HepG2 (cell line): Measurements from ENCODE around the gene TMCO4. TPM values are rescaled to one million over a fixed set of nuclear protein-coding genes. Genes with fewer than 3 reads are reported as not detected.

Experiments
- ATAC-seq: fragments of 200-7000 bp; cut with Tn5 transposase; 3 replicates; pipeline ENCODE4 v1.9.1; 2020; ENCODE audit warnings: mild to moderate bottlenecking, moderate library complexity
- BruUV-seq: library from RNA; stranded (reverse); fragments of 400-500 nt; replicated peaks from 2 replicates; lab custom pipeline; 2021; lab: Mats Ljungman, UMichigan
- CTCF ChIA-PET: fragments of 300-600 bp; formaldehyde crosslinking; extraction: SDS; loops from one replicate; lab custom pipeline; 2021; ENCODE audit warnings: low total read pairs, inconsistent platforms, low intra/inter-chr PET ratio; lab: Yijun Ruan, JAX
- POLR2A ChIA-PET: fragments of 350-600 bp; sonication (Branson Sonifier 250); formaldehyde crosslinking; loops from one replicate; lab custom pipeline; 2020; ENCODE audit warnings: antibody characterized with exemption, inconsistent platforms; lab: Yijun Ruan, JAX
- DNase-seq: peaks from one replicate; pipeline ENCODE4 v3.0.0-alpha.2; 2015; ENCODE audit warnings: low spot score
- FAIRE-seq: peaks from 3 replicates; lab custom pipeline; 2011; peaks lifted over from hg19 to GRCh38; lab: Jason Lieb, UNC
- H2AFZ ChIP-seq: one replicate; pipeline ENCODE4 v1.6.1; 2011; ENCODE audit warnings: low read length, inconsistent platforms
- H3K27ac ChIP-seq: fragments of 300-600 bp; 3 replicates; pipeline ENCODE4 v1.8.0; 2011; ENCODE audit warnings: mixed run types, mild to moderate bottlenecking, mixed read lengths, low read length, inconsistent platforms; ENCODE audit not compliant: insufficient read depth; ENCODE audit errors: extremely low read length
- H3K27me3 ChIP-seq, 2 experiments: fragments of 200-600 bp in 1 of 2; 2 replicates in 1 of 2; 3 replicates in 1 of 2; pipeline versions ENCODE4 v1.6.0 to v1.8.0; 2011; ENCODE audit warnings: low read length in 2 of 2, mild to moderate bottlenecking in 2 of 2, moderate library complexity in 2 of 2, inconsistent platforms in 1 of 2; ENCODE audit not compliant: insufficient read depth in 2 of 2, control insufficient read depth in 1 of 2
- H3K36me3 ChIP-seq, 2 experiments: fragments of 200-600 bp in 1 of 2; replicated peaks in 1 of 2; 2 replicates in 1 of 2; 3 replicates in 1 of 2; pipeline versions ENCODE4 v1.5.1 to v1.8.0; 2011; ENCODE audit warnings: low read length in 2 of 2, inconsistent platforms in 1 of 2; ENCODE audit not compliant: insufficient read depth in 2 of 2, control insufficient read depth in 1 of 2
- H3K4me1 ChIP-seq: 2 replicates; pipeline ENCODE4 v1.5.1; 2012; ENCODE audit warnings: low read length, inconsistent platforms; ENCODE audit not compliant: insufficient read depth
- H3K4me2 ChIP-seq: 2 replicates; pipeline ENCODE4 v1.6.0; 2011; ENCODE audit warnings: low read depth, low read length, inconsistent platforms
- H3K4me3 ChIP-seq, 3 experiments: fragments of 200-600 bp in 1 of 3; sonication (generic), shearing (Covaris generic) in 1 of 3; replicated peaks in 1 of 3; 2 replicates each; pipeline ENCODE4 v1.5.1; 2011 to 2016; ENCODE audit warnings: low read length in 3 of 3, inconsistent platforms in 2 of 3, low read depth in 2 of 3, mild to moderate bottlenecking in 2 of 3, control low read depth in 1 of 3, mixed read lengths in 1 of 3; ENCODE audit not compliant: insufficient read depth in 1 of 3
- H3K79me2 ChIP-seq: one replicate; pipeline ENCODE4 v1.6.1; 2011; ENCODE audit warnings: low read length, inconsistent platforms; ENCODE audit not compliant: insufficient read depth
- H3K9ac ChIP-seq: 2 replicates; pipeline ENCODE4 v1.6.0; 2011; ENCODE audit warnings: mild to moderate bottlenecking, low read depth, low read length, inconsistent platforms; ENCODE audit not compliant: insufficient read depth
- H3K9me3 ChIP-seq: 2 replicates; pipeline ENCODE4 v1.5.1; 2012; ENCODE audit warnings: mild to moderate bottlenecking, low read length
- H4K20me1 ChIP-seq: 2 replicates; pipeline ENCODE4 v1.6.0; 2011; ENCODE audit warnings: inconsistent platforms, mild to moderate bottlenecking, low read length, moderate library complexity; ENCODE audit not compliant: insufficient read depth
- CCAR2 ChIP-seq: fragments of 200-400 bp; formaldehyde crosslinking; optimal IDR thresholded peaks from 2 replicates; pipeline ENCODE3; 2018; ENCODE audit warnings: low read depth, mild to moderate bottlenecking, low read length, moderate library complexity
- CHD2 ChIP-seq: IDR thresholded peaks from 2 replicates; pipeline ENCODE4 v1.6.1; 2011; ENCODE audit warnings: low read depth, low read length, improper control_type of control experiment
- CREM ChIP-seq, 2 experiments: sonication (generic) in 1 of 2; formaldehyde crosslinking in 1 of 2; IDR thresholded peaks; 2 replicates each; pipeline versions ENCODE4 v1.4.0 to v1.6.1; 2016 to 2020; ENCODE audit warnings: antibody characterized with exemption in 1 of 2, mild to moderate bottlenecking in 1 of 2, missing genetic modification reagents in 1 of 2
- FIP1L1 ChIP-seq: fragments of 200-400 bp; formaldehyde crosslinking; IDR thresholded peaks from 2 replicates; pipeline ENCODE4 v1.6.1; 2018; ENCODE audit warnings: low read depth, mild to moderate bottlenecking, low read length, moderate library complexity, borderline replicate concordance; ENCODE audit not compliant: insufficient read depth
- HOXD1 ChIP-seq: sonication (generic); formaldehyde crosslinking; IDR thresholded peaks from 2 replicates; pipeline ENCODE4 v1.5.0; 2020; ENCODE audit warnings: missing genetic modification reagents
- JUND ChIP-seq: sonication (generic); formaldehyde crosslinking; IDR thresholded peaks from 2 replicates; pipeline ENCODE4 v1.8.0; 2022; ENCODE audit warnings: mild to moderate bottlenecking, missing genetic modification reagents
- MEF2D ChIP-seq: sonication (generic); formaldehyde crosslinking; IDR thresholded peaks from 2 replicates; pipeline ENCODE4 v1.5.1; 2020; ENCODE audit warnings: mild to moderate bottlenecking, missing genetic modification reagents
- RARA ChIP-seq: IDR thresholded peaks from 2 replicates; pipeline ENCODE4 v1.6.1; 2016; ENCODE audit warnings: missing genetic modification reagents, missing compliant biosample characterization
- ZNF468 ChIP-seq: sonication (generic); formaldehyde crosslinking; IDR thresholded peaks from 2 replicates; pipeline ENCODE4 v1.8.0; 2022; ENCODE audit warnings: mild to moderate bottlenecking, moderate library complexity, missing genetic modification reagents
- ZNF556 ChIP-seq: sonication (generic); formaldehyde crosslinking; IDR thresholded peaks from 2 replicates; pipeline ENCODE4 v1.4.0; 2020; ENCODE audit warnings: mild to moderate bottlenecking, missing genetic modification reagents, borderline replicate concordance
- WGBS: methylation state at CpG from one replicate; pipeline ENCODE4 v1.1.6; 2017; ENCODE audit warnings: low lambda C conversion rate; 5-methylcytosine and 5-hydroxymethylcytosine counted together
- in situ Hi-C: cut with HindIII; loops from 2 replicates; pipeline ENCODE4 v1.10.0; 2017; ENCODE audit warnings: low pct_unique_long_range_greater_than_20kb; ENCODE audit not compliant: extremely low pct_ligation_motif_present
- intact Hi-C: fragments of 100-400 bp; cut with micrococcal nuclease; formaldehyde crosslinking; loops from one replicate; pipeline ENCODE4 v1.10.0; 2022; ENCODE audit not compliant: unreplicated experiment
- polyA plus RNA-seq, 8 experiments: library from polyadenylated mRNA; depleted of rRNA in 3 of 8; stranded (reverse) in 7 of 8; unstranded in 1 of 8; fragments of >200 nt; fragmentation: Illumina TruSeq in 4 of 8; extraction: Trizol in 4 of 8; gene quantifications; 2 replicates each; pipeline versions ENCODE4 v1.2.1 to v1.2.3, GENCODE V29; 2011 to 2016; ENCODE audit warnings: low read depth in 4 of 8, missing spikeins in 1 of 8, mixed read lengths in 1 of 8; ENCODE audit not compliant: insufficient read depth in 1 of 8
- total RNA-seq, 5 experiments: library from RNA; depleted of rRNA; stranded (reverse); fragments of >200 nt; fragmentation: Illumina TruSeq; extraction: Trizol; gene quantifications; 2 replicates each; pipeline ENCODE4 v1.2.3, GENCODE V29; 2016; ENCODE audit warnings: low read depth in 1 of 5
- TF ChIP-seq, protein P1 (sequence below): IDR thresholded peaks from 2 replicates; pipeline ENCODE4 v1.4.0; 2020; ENCODE audit warnings: mild to moderate bottlenecking, missing genetic modification reagents
- TF ChIP-seq, protein P2 (sequence below): sonication (generic); formaldehyde crosslinking; IDR thresholded peaks from 2 replicates; pipeline ENCODE4 v1.5.0; 2020; ENCODE audit warnings: missing genetic modification reagents, mild to moderate bottlenecking, borderline replicate concordance
- TF ChIP-seq, protein P3 (sequence below): sonication (generic); formaldehyde crosslinking; IDR thresholded peaks from 2 replicates; pipeline ENCODE4 v1.4.0; 2020; ENCODE audit warnings: mild to moderate bottlenecking, missing genetic modification reagents, borderline replicate concordance
- TF ChIP-seq, protein P4 (sequence below): sonication (generic); formaldehyde crosslinking; IDR thresholded peaks from 2 replicates; pipeline ENCODE4 v1.4.0; 2020; ENCODE audit warnings: missing genetic modification reagents
- TF ChIP-seq, protein P5 (sequence below): sonication (generic); formaldehyde crosslinking; IDR thresholded peaks from 2 replicates; pipeline ENCODE4 v1.5.0; 2020; ENCODE audit warnings: missing genetic modification reagents

TMCO4 gene
- total and polyA plus RNA-seq, 2 of the 13 experiments (the other 11 are each of a cell fraction or from before 2014, with no cell fraction given): 2.1 to 4.1 TPM

DNA sequence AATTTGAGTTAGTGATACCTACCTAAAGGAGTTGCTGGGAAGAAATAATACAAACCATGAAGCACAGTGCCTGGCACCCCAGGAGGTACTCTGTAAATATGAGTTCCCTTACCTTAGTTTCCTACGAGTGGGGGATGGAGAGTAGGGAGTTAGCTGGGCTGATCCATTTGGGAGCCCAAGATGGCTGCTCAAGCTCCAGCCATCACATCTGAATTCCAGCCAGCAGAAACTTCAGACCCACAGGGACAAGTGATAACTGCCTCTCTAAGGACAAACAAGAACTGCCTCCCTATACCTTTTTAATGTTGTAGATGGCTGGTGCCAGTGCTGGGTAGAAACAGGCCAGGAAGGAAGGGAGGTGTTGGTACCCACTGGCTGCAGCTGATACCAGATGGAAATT lies 112.3 kb downstream of the TMCO4 start:
- Histone ChIP-seq H3K4me3 (no peak overlapping the region), H3K36me3 (no peaks in the 10 kb centered on the region), H3K9me3 (no peaks in the 10 kb centered on the region), H3K4me2 (no peak overlapping the region), H3K9ac (no peak overlapping the region), H3K4me1 (no peaks in the 10 kb centered on the region), H4K20me1 (no peaks in the 10 kb centered on the region), H3K27ac (no peak overlapping the region), H3K79me2 (no peaks in the 10 kb centered on the region), H2AFZ (no peak overlapping the region), H3K27me3 (no peaks in the 10 kb centered on the region; a peak in 1 of 5 replicates)
- no TSS peak for BruUV-seq
- DNase-seq (no peak), FAIRE-seq (no peak), ATAC-seq (no peak)
- intact Hi-C loops: no loop called here
- POLR2A ChIA-PET: no interaction called here
- 38% methylated on average over 1 of the region's 1 CpG for WGBS
- CTCF ChIA-PET: no interaction called here
- in situ Hi-C loops: no loop called here
- TF ChIP-seq FIP1L1: no peak
- TF ChIP-seq ZNF556 (CRISPR knock-in tag): no peak
- TF ChIP-seq, protein P1, sequence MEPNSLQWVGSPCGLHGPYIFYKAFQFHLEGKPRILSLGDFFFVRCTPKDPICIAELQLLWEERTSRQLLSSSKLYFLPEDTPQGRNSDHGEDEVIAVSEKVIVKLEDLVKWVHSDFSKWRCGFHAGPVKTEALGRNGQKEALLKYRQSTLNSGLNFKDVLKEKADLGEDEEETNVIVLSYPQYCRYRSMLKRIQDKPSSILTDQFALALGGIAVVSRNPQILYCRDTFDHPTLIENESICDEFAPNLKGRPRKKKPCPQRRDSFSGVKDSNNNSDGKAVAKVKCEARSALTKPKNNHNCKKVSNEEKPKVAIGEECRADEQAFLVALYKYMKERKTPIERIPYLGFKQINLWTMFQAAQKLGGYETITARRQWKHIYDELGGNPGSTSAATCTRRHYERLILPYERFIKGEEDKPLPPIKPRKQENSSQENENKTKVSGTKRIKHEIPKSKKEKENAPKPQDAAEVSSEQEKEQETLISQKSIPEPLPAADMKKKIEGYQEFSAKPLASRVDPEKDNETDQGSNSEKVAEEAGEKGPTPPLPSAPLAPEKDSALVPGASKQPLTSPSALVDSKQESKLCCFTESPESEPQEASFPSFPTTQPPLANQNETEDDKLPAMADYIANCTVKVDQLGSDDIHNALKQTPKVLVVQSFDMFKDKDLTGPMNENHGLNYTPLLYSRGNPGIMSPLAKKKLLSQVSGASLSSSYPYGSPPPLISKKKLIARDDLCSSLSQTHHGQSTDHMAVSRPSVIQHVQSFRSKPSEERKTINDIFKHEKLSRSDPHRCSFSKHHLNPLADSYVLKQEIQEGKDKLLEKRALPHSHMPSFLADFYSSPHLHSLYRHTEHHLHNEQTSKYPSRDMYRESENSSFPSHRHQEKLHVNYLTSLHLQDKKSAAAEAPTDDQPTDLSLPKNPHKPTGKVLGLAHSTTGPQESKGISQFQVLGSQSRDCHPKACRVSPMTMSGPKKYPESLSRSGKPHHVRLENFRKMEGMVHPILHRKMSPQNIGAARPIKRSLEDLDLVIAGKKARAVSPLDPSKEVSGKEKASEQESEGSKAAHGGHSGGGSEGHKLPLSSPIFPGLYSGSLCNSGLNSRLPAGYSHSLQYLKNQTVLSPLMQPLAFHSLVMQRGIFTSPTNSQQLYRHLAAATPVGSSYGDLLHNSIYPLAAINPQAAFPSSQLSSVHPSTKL: no peak
- TF ChIP-seq JUND (CRISPR knock-in tag): no peak
- no peak for TF ChIP-seq CHD2
- TF ChIP-seq, protein P2, sequence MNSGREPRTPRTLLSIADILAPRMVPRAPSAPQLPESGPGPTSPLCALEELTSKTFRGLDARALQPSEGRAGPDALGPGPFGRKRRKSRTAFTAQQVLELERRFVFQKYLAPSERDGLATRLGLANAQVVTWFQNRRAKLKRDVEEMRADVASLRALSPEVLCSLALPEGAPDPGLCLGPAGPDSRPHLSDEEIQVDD (CRISPR knock-in tag): no peak
- no peak for TF ChIP-seq HOXD1 (CRISPR knock-in tag)
- TF ChIP-seq MEF2D: no peak
- no peak for TF ChIP-seq CREM (IDR thresholded peaks at IDR 0.05)
- TF ChIP-seq CREM (CRISPR knock-in tag; IDR thresholded peaks at IDR 0.05): no peak
- TF ChIP-seq, protein P3, sequence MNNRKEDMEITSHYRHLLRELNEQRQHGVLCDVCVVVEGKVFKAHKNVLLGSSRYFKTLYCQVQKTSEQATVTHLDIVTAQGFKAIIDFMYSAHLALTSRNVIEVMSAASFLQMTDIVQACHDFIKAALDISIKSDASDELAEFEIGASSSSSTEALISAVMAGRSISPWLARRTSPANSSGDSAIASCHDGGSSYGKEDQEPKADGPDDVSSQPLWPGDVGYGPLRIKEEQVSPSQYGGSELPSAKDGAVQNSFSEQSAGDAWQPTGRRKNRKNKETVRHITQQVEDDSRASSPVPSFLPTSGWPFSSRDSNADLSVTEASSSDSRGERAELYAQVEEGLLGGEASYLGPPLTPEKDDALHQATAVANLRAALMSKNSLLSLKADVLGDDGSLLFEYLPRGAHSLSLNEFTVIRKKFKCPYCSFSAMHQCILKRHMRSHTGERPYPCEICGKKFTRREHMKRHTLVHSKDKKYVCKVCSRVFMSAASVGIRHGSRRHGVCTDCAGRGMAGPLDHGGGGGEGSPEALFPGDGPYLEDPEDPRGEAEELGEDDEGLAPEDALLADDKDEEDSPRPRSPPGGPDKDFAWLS (CRISPR knock-in tag): no peak
- no peak for TF ChIP-seq RARA
- TF ChIP-seq, protein P4, sequence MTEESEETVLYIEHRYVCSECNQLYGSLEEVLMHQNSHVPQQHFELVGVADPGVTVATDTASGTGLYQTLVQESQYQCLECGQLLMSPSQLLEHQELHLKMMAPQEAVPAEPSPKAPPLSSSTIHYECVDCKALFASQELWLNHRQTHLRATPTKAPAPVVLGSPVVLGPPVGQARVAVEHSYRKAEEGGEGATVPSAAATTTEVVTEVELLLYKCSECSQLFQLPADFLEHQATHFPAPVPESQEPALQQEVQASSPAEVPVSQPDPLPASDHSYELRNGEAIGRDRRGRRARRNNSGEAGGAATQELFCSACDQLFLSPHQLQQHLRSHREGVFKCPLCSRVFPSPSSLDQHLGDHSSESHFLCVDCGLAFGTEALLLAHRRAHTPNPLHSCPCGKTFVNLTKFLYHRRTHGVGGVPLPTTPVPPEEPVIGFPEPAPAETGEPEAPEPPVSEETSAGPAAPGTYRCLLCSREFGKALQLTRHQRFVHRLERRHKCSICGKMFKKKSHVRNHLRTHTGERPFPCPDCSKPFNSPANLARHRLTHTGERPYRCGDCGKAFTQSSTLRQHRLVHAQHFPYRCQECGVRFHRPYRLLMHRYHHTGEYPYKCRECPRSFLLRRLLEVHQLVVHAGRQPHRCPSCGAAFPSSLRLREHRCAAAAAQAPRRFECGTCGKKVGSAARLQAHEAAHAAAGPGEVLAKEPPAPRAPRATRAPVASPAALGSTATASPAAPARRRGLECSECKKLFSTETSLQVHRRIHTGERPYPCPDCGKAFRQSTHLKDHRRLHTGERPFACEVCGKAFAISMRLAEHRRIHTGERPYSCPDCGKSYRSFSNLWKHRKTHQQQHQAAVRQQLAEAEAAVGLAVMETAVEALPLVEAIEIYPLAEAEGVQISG: no peak
- no peak for TF ChIP-seq ZNF468 (CRISPR knock-in tag)
- no peak for TF ChIP-seq CCAR2
- TF ChIP-seq, protein P5, sequence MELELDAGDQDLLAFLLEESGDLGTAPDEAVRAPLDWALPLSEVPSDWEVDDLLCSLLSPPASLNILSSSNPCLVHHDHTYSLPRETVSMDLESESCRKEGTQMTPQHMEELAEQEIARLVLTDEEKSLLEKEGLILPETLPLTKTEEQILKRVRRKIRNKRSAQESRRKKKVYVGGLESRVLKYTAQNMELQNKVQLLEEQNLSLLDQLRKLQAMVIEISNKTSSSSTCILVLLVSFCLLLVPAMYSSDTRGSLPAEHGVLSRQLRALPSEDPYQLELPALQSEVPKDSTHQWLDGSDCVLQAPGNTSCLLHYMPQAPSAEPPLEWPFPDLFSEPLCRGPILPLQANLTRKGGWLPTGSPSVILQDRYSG: no peak
